B cell (primary cell): ENCODE data around the gene TMOD2. TPM values are rescaled to one million over a fixed set of nuclear protein-coding genes. Genes with fewer than 3 reads are reported as not detected.

Experiments used
- ATAC-seq: fragments of 200-7000 bp; cut with Tn5 transposase; one replicate; pipeline ENCODE4 v1.10.0; 2021; ENCODE audit warnings: low read depth, mild to moderate bottlenecking, moderate number of reproducible peaks, moderate library complexity
- CTCF ChIA-PET: fragments of 350-600 bp; sonication (Branson Sonifier 250); formaldehyde crosslinking; loops from one replicate; lab custom pipeline; 2021; ENCODE audit warnings: antibody characterized with exemption, inconsistent platforms; lab: Charles Lee
- POLR2A ChIA-PET: fragments of 350-600 bp; sonication (Branson Sonifier 250); formaldehyde crosslinking; loops from one replicate; lab custom pipeline; 2021; ENCODE audit warnings: antibody characterized with exemption; lab: Charles Lee
- DNase-seq: peaks from one replicate; pipeline ENCODE4 v3.0.0; 2013
- H2AFZ ChIP-seq: 2 replicates; pipeline ENCODE4 v1.6.1; 2012; ENCODE audit warnings: mild to moderate bottlenecking, low read depth, low read length; ENCODE audit not compliant: insufficient read depth, poor library complexity, severe bottlenecking
- H3K27ac ChIP-seq, 2 donors: 1 replicate in 1 of 2; 2 replicates in 1 of 2; pipeline ENCODE4 v1.5.1; 2012 to 2013; ENCODE audit warnings: low read length in 2 of 2, mild to moderate bottlenecking in 2 of 2, moderate library complexity in 1 of 2
- H3K27me3 ChIP-seq, 4 experiments: fragments of 200-600 bp in 1 of 4; sonication (generic) in 1 of 4; replicated peaks in 1 of 4; 1 replicate in 2 of 4; 2 replicates in 2 of 4; pipeline versions ENCODE4 v1.6.1 to v1.7.0; 2013 to 2016; ENCODE audit warnings: low read length in 3 of 4, mild to moderate bottlenecking in 2 of 4, mixed read lengths in 1 of 4, moderate library complexity in 1 of 4; ENCODE audit not compliant: insufficient read depth in 4 of 4, control insufficient read depth in 3 of 4; ENCODE audit errors: control extremely low read depth in 1 of 4
- H3K36me3 ChIP-seq, 2 experiments: replicated peaks in 1 of 2; 1 replicate in 1 of 2; 2 replicates in 1 of 2; pipeline versions ENCODE4 v1.6.1 to v1.7.1; 2013; ENCODE audit warnings: low read length in 1 of 2; ENCODE audit not compliant: insufficient read depth in 2 of 2, control insufficient read depth in 1 of 2; ENCODE audit errors: control extremely low read depth in 1 of 2, extremely low read depth in 1 of 2
- H3K4me1 ChIP-seq, 2 donors: fragments of 200-600 bp in 1 of 2; sonication (generic) in 1 of 2; 1 replicate in 1 of 2; 2 replicates in 1 of 2; pipeline versions ENCODE4 v1.5.1 to v1.6.1; 2013 to 2017; ENCODE audit warnings: low read length in 2 of 2; ENCODE audit not compliant: control insufficient read depth in 2 of 2, insufficient read depth in 2 of 2
- H3K4me2 ChIP-seq: replicated peaks from 2 replicates; pipeline ENCODE3; 2012; ENCODE audit warnings: mild to moderate bottlenecking, low read depth, low read length; ENCODE audit not compliant: poor library complexity, severe bottlenecking
- H3K4me3 ChIP-seq, 5 experiments: fragments of 200-600 bp in 1 of 5; sonication (generic) in 1 of 5; 1 replicate in 3 of 5; 2 replicates in 2 of 5; pipeline versions ENCODE4 v1.5.1 to v1.7.0; 2011 to 2016; ENCODE audit warnings: low read length in 4 of 5, mild to moderate bottlenecking in 4 of 5, low read depth in 2 of 5, control low read depth in 1 of 5, moderate library complexity in 1 of 5; ENCODE audit not compliant: insufficient read depth in 1 of 5; ENCODE audit errors: control extremely low read depth in 1 of 5, extremely low read depth in 1 of 5
- H3K79me2 ChIP-seq: fragments of 200-600 bp; sonication (generic); one replicate; pipeline ENCODE4 v1.6.0; 2016; ENCODE audit warnings: low read length; ENCODE audit not compliant: control insufficient read depth, insufficient read depth
- H3K9ac ChIP-seq: fragments of 200-600 bp; sonication (generic); 2 replicates; pipeline ENCODE4 v1.6.1; 2017; ENCODE audit warnings: mild to moderate bottlenecking, low read length, moderate library complexity
- H3K9me3 ChIP-seq, 3 donors: one replicate each; pipeline versions ENCODE4 v1.6.1 to v1.7.1; 2013; ENCODE audit warnings: low read length in 2 of 3; ENCODE audit not compliant: control insufficient read depth in 2 of 3, insufficient read depth in 1 of 3; ENCODE audit errors: control extremely low read depth in 1 of 3
- H4K20me1 ChIP-seq: 2 replicates; pipeline ENCODE4 v1.6.0; 2012; ENCODE audit warnings: mild to moderate bottlenecking, low read length; ENCODE audit not compliant: insufficient read depth, control insufficient read depth, poor library complexity, severe bottlenecking
- H3K27ac Mint-ChIP-seq: one replicate; pipeline ENCODE4 v1.8.0; 2021; ENCODE audit warnings: mixed read lengths
- H3K27me3 Mint-ChIP-seq: one replicate; pipeline ENCODE4 v1.8.0; 2021; ENCODE audit warnings: mixed read lengths
- H3K4me1 Mint-ChIP-seq: one replicate; pipeline ENCODE4 v1.8.0; 2021; ENCODE audit warnings: mixed read lengths
- H3K4me3 Mint-ChIP-seq: one replicate; pipeline ENCODE4 v1.8.0; 2021; ENCODE audit warnings: mixed read lengths
- H3K9me3 Mint-ChIP-seq: one replicate; pipeline ENCODE4 v1.8.0; 2022; ENCODE audit warnings: mixed read lengths; ENCODE audit not compliant: insufficient read depth
- CTCF ChIP-seq: fragments of 200-600 bp; IDR thresholded peaks from one replicate; pipeline ENCODE4 v1.8.0; 2022; ENCODE audit warnings: antibody characterized with exemption, mild to moderate bottlenecking
- EZH2 ChIP-seq: IDR thresholded peaks from 2 replicates; pipeline ENCODE4 v1.6.1; 2012; ENCODE audit warnings: borderline replicate concordance, low read depth, mild to moderate bottlenecking, moderate library complexity, low read length; ENCODE audit not compliant: insufficient read depth, poor library complexity, severe bottlenecking
- WGBS: methylation state at CpG from one replicate; pipeline ENCODE4 v1.1.5; 2013; ENCODE audit warnings: missing lambda C conversion rate; ENCODE audit not compliant: insufficient coverage; 5-methylcytosine and 5-hydroxymethylcytosine counted together
- intact Hi-C: fragments of 100-400 bp; cut with micrococcal nuclease; formaldehyde crosslinking; loops from one replicate; pipeline ENCODE4 v1.10.0; 2022
- polyA plus RNA-seq: library from polyadenylated mRNA; depleted of rRNA; stranded (reverse); fragments of >200 nt; gene quantifications from 2 replicates; pipeline ENCODE4 v1.2.3, GENCODE V29; 2012
- total RNA-seq, 2 donors: library from RNA; stranded (reverse); fragments of 120-200 nt in 1 of 2; gene quantifications; 1 replicate in 1 of 2; 2 replicates in 1 of 2; pipeline versions ENCODE4 v1.2.3 to v1.2.4, GENCODE V29; 2013 to 2022

The TMOD2 gene
- total and polyA plus RNA-seq, 2 donors (not counting 1 experiment from before 2014, with no cell fraction given): 5.7 to 25.9 TPM

DNA sequence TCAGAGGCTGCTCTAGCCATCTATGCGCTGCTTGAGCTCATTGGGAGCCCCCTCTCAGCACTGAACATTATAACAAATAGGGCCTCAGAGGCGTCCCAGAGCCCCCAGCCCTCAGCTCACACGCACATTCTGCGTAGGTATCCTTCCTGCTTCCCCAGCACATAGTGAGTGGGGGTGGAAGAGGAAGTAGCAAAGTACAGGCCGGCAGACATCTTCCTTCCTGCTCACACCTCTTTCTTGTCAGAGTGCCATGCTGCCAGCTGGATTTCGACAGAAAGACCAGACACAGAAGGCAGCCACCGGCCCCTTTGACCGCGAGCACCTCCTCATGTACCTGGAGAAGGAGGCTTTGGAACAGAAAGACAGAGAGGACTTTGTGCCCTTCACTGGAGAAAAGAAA lies 16.6 kb downstream of the TMOD2 start:
- POLR2A ChIA-PET: no interaction called here
- H3K27ac ChIP-seq: peak overlapping the region in 1 of 2 donors; percentile 53
- no peak overlapping the region for H3K4me3 Mint-ChIP-seq
- no peaks in the 10 kb centered on the region for H3K27me3 ChIP-seq
- peak overlapping the region; percentile 17 for H3K9ac ChIP-seq
- H3K9me3 ChIP-seq: peaks cover 0 to 4% (median 0%) of the 10 kb centered on the region in 3 donors
- intact Hi-C loops: no loop called here
- CTCF ChIA-PET: interaction anchor here (1.2 to 15.9 kb wide), 3 partner anchors 8 to 117 kb away, joined by 3 to 728 read pairs (median 26); no protein-coding TSS in a partner anchor
- TF ChIP-seq CTCF (no peak), EZH2 (no peak)
- ATAC-seq (peak; percentile 63), DNase-seq (peak; percentile 40)
- H3K4me1 ChIP-seq: peaks cover 8 to 9% of the 10 kb centered on the region in 2 donors
- H2AFZ ChIP-seq: peak overlapping the region; percentile 79
- H3K4me2 ChIP-seq: peak overlapping the region; percentile 31
- no peaks in the 10 kb centered on the region for H3K9me3 Mint-ChIP-seq
- H3K27me3 Mint-ChIP-seq: no peaks in the 10 kb centered on the region
- H4K20me1 ChIP-seq: no peaks in the 10 kb centered on the region
- H3K4me3 ChIP-seq: no peak overlapping the region
- peaks cover 4% of the 10 kb centered on the region for H3K79me2 ChIP-seq
- peak overlapping the region; percentile 70 for H3K27ac Mint-ChIP-seq
- 70% methylated on average over 4 of the region's 9 CpGs for WGBS
- peaks cover 17% of the 10 kb centered on the region for H3K4me1 Mint-ChIP-seq
- peaks cover 0 to 8% of the 10 kb centered on the region in 2 experiments for H3K36me3 ChIP-seq

- Histone ChIP-seq H3K27ac (no peak overlapping the region), H3K36me3 (peaks cover 0 to 16% of the 10 kb centered on the region in 2 experiments), H2AFZ (no peak overlapping the region), H3K4me1 (peaks cover 8 to 10% of the 10 kb centered on the region in 2 donors), H3K4me2 (no peak overlapping the region), H3K79me2 (peaks cover 4% of the 10 kb centered on the region), H4K20me1 (peaks cover under 1% of the 10 kb centered on the region), H3K4me3 (no peak overlapping the region), H3K9me3 (peaks cover 0 to 4% (median 0%) of the 10 kb centered on the region in 3 donors), H3K27me3 (no peaks in the 10 kb centered on the region), H3K9ac (no peak overlapping the region)
- Mint-ChIP-seq H3K4me3 (no peak overlapping the region), H3K9me3 (no peaks in the 10 kb centered on the region), H3K27ac (no peak overlapping the region), H3K27me3 (no peaks in the 10 kb centered on the region), H3K4me1 (peaks cover 17% of the 10 kb centered on the region)
- ChIA-PET CTCF (interaction anchor here (15.9 kb wide), 1 partner anchor 120 kb away, joined by 728 read pairs; no protein-coding TSS in a partner anchor), POLR2A (no interaction called here)
- intact Hi-C loops: no loop called here
- DNase-seq (no peak), ATAC-seq (no peak)
- WGBS: 77% methylated on average over 3 of the region's 3 CpGs
- TF ChIP-seq EZH2 (no peak), CTCF (no peak)
These were observed 19.5 kb downstream of the TMOD2 start for GRCh38 chr15:51770902-51771301.
